Measurements from ENCODE around the gene TMPRSS7.

Gene TMPRSS7

GRCh38 chr3:112034436-112034835 is at the start of gene TMPRSS7:
Gene TMPRSS7, plus strand, starts transcription at chr3:112034736. Its CDS starts 110 bp downstream, at chr3:112034846.
- DNase-seq, result no peak

GRCh38 chr3:111986800-111987199 is 47.7 kb upstream of the TMPRSS7 start:
- no peak for DNase-seq

- DNase-seq, result no peak
These were observed 45.4 kb upstream of the TMPRSS7 start for GRCh38 chr3:111989061-111989678.

GRCh38 chr3:111993038-111993437 is 41.5 kb upstream of the TMPRSS7 start:
- DNase-seq, result no peak

- no peak for DNase-seq
These were observed 35.7 kb upstream of the TMPRSS7 start, which contains the start of gene TAGLN3 for GRCh38 chr3:111998636-111999483. Gene TAGLN3, plus strand, starts transcription at chr3:111998922. Its CDS starts 501 bp downstream, at chr3:111999423.

GRCh38 chr3:111999484-112000324 is 34.8 kb upstream of the TMPRSS7 start:
- no peak for DNase-seq

- no peak for DNase-seq
These were observed 34.2 kb upstream of the TMPRSS7 start for GRCh38 chr3:112000367-112000771.

- no peak for DNase-seq
These were observed 33.6 kb upstream of the TMPRSS7 start for GRCh38 chr3:112000966-112001365.

- no peak for DNase-seq
These were observed 33.0 kb upstream of the TMPRSS7 start for GRCh38 chr3:112001526-112001925.

- no peak for DNase-seq
These were observed 32.2 kb upstream of the TMPRSS7 start for GRCh38 chr3:112002096-112002971.

- DNase-seq, result no peak
These were observed 31.0 kb upstream of the TMPRSS7 start for GRCh38 chr3:112003321-112004080.

GRCh38 chr3:112004187-112004586 is 30.3 kb upstream of the TMPRSS7 start:
- DNase-seq, result no peak

GRCh38 chr3:112004669-112005068 is 29.9 kb upstream of the TMPRSS7 start:
- no peak for DNase-seq

- no peak for DNase-seq
These were observed 29.4 kb upstream of the TMPRSS7 start for GRCh38 chr3:112005091-112005672.

- DNase-seq, result no peak
These were observed 26.9 kb upstream of the TMPRSS7 start for GRCh38 chr3:112007633-112008032.

GRCh38 chr3:112009670-112010069 is 24.9 kb upstream of the TMPRSS7 start:
- no peak for DNase-seq

GRCh38 chr3:112010636-112011035 is 23.9 kb upstream of the TMPRSS7 start:
- no peak for DNase-seq

- DNase-seq, result no peak
These were observed 23.1 kb upstream of the TMPRSS7 start for GRCh38 chr3:112011376-112011940.

- DNase-seq, result no peak
These were observed 22.1 kb upstream of the TMPRSS7 start for GRCh38 chr3:112012205-112012992.
